Ascending aorta (tissue), 2 donors: ENCODE results near the gene TWF2. TPM values are rescaled to one million over a fixed set of nuclear protein-coding genes. Genes with fewer than 3 reads are reported as not detected.

ENCODE experiments used
- DNase-seq, 2 donors: peaks; one replicate each; pipeline ENCODE4 v3.0.0-alpha.2; 2019; ENCODE audit warnings: low spot score in 2 of 2
- H3K27ac ChIP-seq, 2 donors: fragments of 200-600 bp; sonication (generic); one replicate each; pipeline ENCODE4 v1.5.1; 2016 to 2017; ENCODE audit warnings: mild to moderate bottlenecking in 1 of 2
- H3K27me3 ChIP-seq: fragments of 200-600 bp; sonication (generic); one replicate; pipeline ENCODE4 v1.5.1; 2017
- H3K36me3 ChIP-seq, 2 donors: fragments of 200-600 bp; sonication (generic); one replicate each; pipeline ENCODE4 v1.5.1; 2016
- H3K4me1 ChIP-seq, 2 donors: fragments of 200-600 bp; sonication (generic); one replicate each; pipeline ENCODE4 v1.5.1; 2016 to 2017; ENCODE audit warnings: mild to moderate bottlenecking in 1 of 2
- H3K4me3 ChIP-seq, 2 donors: fragments of 200-600 bp; sonication (generic); one replicate each; pipeline ENCODE4 v1.5.1; 2016 to 2017; ENCODE audit warnings: mild to moderate bottlenecking in 1 of 2
- H3K9me3 ChIP-seq, 2 donors: fragments of 200-600 bp; sonication (generic); one replicate each; pipeline ENCODE4 v1.5.1; 2016
- CTCF ChIP-seq, 3 experiments: fragments of 200-600 bp in 2 of 3; fragments of 450-650 bp in 1 of 3; sonication (generic) in 2 of 3; IDR thresholded peaks; one replicate each; pipeline ENCODE4 v1.5.1; 2016 to 2019; ENCODE audit warnings: antibody characterized with exemption in 3 of 3, mild to moderate bottlenecking in 1 of 3, moderate library complexity in 1 of 3
- intact Hi-C: fragments of 100-400 bp; cut with DNase I; formaldehyde crosslinking; loops from one replicate; pipeline ENCODE4 v1.15.1; 2023
- total RNA-seq: library from RNA; depleted of rRNA; stranded (reverse); fragments of >200 nt; gene quantifications from one replicate; pipeline ENCODE4 v1.1.0, GENCODE V29; 2016

Gene TWF2
- total RNA-seq, 1 donor from 2014 or later, result 162 TPM

GRCh38 chr3:52197842-52198625 is 40.9 kb downstream of the TWF2 start, which contains the start of gene ALAS1:
Gene ALAS1 (plus strand): TSS chr3:52198160. CDS start chr3:52199242, 1,082 bp downstream.
- Histone ChIP-seq H3K4me3 (peak within 1 kb of the TSS; percentile 81 to 89), H3K4me1 (peaks cover 0 to 13% of the 10 kb centered on the region in 2 donors), H3K27me3 (no peaks in the 10 kb centered on the region), H3K36me3 (peaks cover 11 to 17% of the 10 kb centered on the region in 2 donors), H3K9me3 (no peaks in the 10 kb centered on the region), H3K27ac (peak within 1 kb of the TSS; percentile 70 to 74)
- DNase-seq, result peak; percentile 77 to 95
- intact Hi-C loops, result loop anchor here (1.0 kb wide), 1 partner anchor 43 kb away; no protein-coding TSS in a partner anchor
- peak in 2 of 3 experiments; percentile 3 to 13 for TF ChIP-seq CTCF (IDR thresholded peaks at IDR 0.05)

GRCh38 chr3:52197499-52197841 is 41.5 kb downstream of the TWF2 start:
- intact Hi-C loops, result no loop called here
- H3K4me1 ChIP-seq, result peaks cover 0 to 13% of the 10 kb centered on the region in 2 donors
- H3K4me3 ChIP-seq, result peak overlapping the region; percentile 81 to 89
- DNase-seq, result no peak
- peaks cover 5 to 12% of the 10 kb centered on the region in 2 donors for H3K36me3 ChIP-seq
- no peak for TF ChIP-seq CTCF (IDR thresholded peaks at IDR 0.05)
- H3K9me3 ChIP-seq, result no peaks in the 10 kb centered on the region
- H3K27me3 ChIP-seq, result no peaks in the 10 kb centered on the region
- peak overlapping the region; percentile 70 to 74 for H3K27ac ChIP-seq

GRCh38 chr3:52196977-52197376 is 42.0 kb downstream of the TWF2 start:
- peaks cover 0 to 13% of the 10 kb centered on the region in 2 donors for H3K4me1 ChIP-seq
- intact Hi-C loops, result no loop called here
- H3K4me3 ChIP-seq, result no peak overlapping the region
- TF ChIP-seq CTCF (IDR thresholded peaks at IDR 0.05), result no peak
- DNase-seq, result no peak
- H3K27me3 ChIP-seq, result no peaks in the 10 kb centered on the region
- H3K27ac ChIP-seq, result no peak overlapping the region
- no peaks in the 10 kb centered on the region for H3K9me3 ChIP-seq
- peaks cover under 1 to 8% of the 10 kb centered on the region in 2 donors for H3K36me3 ChIP-seq

- intact Hi-C loops, result no loop called here
- peaks cover under 1 to 13% of the 10 kb centered on the region in 2 donors for H3K4me1 ChIP-seq
- H3K9me3 ChIP-seq, result no peaks in the 10 kb centered on the region
- no peak overlapping the region for H3K27ac ChIP-seq
- no peak for TF ChIP-seq CTCF (IDR thresholded peaks at IDR 0.05)
- no peaks in the 10 kb centered on the region for H3K36me3 ChIP-seq
- no peak for DNase-seq
- H3K27me3 ChIP-seq, result no peaks in the 10 kb centered on the region
- H3K4me3 ChIP-seq, result no peak overlapping the region
Measured at GRCh38 chr3:52195823-52196331, 43.1 kb downstream of the TWF2 start.

- DNase-seq, result no peak
- no peak overlapping the region for H3K27ac ChIP-seq
- H3K9me3 ChIP-seq, result no peaks in the 10 kb centered on the region
- intact Hi-C loops, result no loop called here
- TF ChIP-seq CTCF (IDR thresholded peaks at IDR 0.05), result no peak
- no peaks in the 10 kb centered on the region for H3K27me3 ChIP-seq
- peaks cover 6 to 17% of the 10 kb centered on the region in 2 donors for H3K4me1 ChIP-seq
- no peak overlapping the region for H3K4me3 ChIP-seq
- H3K36me3 ChIP-seq, result no peaks in the 10 kb centered on the region
Measured at GRCh38 chr3:52195291-52195597, 43.7 kb downstream of the TWF2 start.
